Fibroblast of villous mesenchyme (primary cell): ENCODE data around the gene BCAS4. TPM values are rescaled to one million over a fixed set of nuclear protein-coding genes. Genes with fewer than 3 reads are reported as not detected.

Source experiments
- DNase-seq: peaks from one replicate; pipeline ENCODE4 v3.0.0-alpha.2; 2010; ENCODE audit warnings: low read depth
- H3K4me3 ChIP-seq: 2 replicates; pipeline ENCODE4 v1.5.1; 2011; ENCODE audit warnings: low read depth, mild to moderate bottlenecking, low read length
- total RNA-seq: library from RNA; depleted of rRNA; stranded (reverse); fragments of >200 nt; gene quantifications from 2 replicates; pipeline ENCODE4 v1.2.3, GENCODE V29; 2012
- TF ChIP-seq, protein P1 (sequence below): IDR thresholded peaks from 2 replicates; pipeline ENCODE4 v1.5.1; 2012; ENCODE audit warnings: low read depth, mild to moderate bottlenecking, low read length; ENCODE audit not compliant: insufficient read depth

BCAS4 gene
- total RNA-seq, 1 donor, result 7.3 TPM

DNA sequence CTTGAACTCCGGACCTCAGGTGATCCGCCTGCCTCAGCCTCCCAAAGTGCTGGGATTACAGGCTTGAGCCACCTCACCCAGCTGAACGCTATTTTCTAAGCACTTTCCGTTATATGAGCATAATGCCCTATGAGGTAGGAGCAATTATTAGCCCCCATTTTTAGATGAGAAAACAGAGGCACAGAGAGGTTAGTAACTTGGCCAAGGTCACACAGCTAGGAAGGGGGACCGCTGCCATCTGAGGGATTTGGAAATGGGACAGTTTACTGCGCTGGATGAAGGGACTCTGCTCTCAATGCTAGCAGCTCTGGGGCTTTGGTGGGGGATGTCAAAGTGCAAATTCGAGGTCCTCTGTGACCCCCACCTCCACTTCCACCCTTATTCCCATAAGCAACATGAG is 62.5 kb downstream of the BCAS4 start:
- no peak overlapping the region for H3K4me3 ChIP-seq
- DNase-seq, result no peak
- TF ChIP-seq, protein P1, sequence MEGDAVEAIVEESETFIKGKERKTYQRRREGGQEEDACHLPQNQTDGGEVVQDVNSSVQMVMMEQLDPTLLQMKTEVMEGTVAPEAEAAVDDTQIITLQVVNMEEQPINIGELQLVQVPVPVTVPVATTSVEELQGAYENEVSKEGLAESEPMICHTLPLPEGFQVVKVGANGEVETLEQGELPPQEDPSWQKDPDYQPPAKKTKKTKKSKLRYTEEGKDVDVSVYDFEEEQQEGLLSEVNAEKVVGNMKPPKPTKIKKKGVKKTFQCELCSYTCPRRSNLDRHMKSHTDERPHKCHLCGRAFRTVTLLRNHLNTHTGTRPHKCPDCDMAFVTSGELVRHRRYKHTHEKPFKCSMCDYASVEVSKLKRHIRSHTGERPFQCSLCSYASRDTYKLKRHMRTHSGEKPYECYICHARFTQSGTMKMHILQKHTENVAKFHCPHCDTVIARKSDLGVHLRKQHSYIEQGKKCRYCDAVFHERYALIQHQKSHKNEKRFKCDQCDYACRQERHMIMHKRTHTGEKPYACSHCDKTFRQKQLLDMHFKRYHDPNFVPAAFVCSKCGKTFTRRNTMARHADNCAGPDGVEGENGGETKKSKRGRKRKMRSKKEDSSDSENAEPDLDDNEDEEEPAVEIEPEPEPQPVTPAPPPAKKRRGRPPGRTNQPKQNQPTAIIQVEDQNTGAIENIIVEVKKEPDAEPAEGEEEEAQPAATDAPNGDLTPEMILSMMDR, result no peak

DNA sequence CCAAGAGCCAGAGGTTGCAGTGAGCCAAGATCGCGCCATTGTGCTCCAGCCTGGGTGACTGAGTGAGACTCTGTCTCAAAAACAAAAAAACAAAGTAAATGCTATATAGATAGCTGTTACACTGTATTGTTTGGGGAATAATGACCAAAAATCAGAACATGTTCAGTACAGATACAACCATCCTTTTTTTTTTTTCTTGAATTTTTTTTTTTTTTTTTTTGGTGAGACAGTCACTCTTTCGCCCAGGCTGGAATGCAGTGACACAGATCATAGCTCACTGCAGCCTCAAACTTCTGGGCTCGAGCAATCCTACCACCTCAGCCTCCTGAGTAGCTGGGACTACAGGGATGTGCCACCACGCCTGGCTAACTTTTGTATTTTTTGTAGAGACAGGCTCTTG is 63.7 kb downstream of the BCAS4 start:
- no peak for DNase-seq
- no peak overlapping the region for H3K4me3 ChIP-seq
- TF ChIP-seq, protein P1, result no peak

DNA sequence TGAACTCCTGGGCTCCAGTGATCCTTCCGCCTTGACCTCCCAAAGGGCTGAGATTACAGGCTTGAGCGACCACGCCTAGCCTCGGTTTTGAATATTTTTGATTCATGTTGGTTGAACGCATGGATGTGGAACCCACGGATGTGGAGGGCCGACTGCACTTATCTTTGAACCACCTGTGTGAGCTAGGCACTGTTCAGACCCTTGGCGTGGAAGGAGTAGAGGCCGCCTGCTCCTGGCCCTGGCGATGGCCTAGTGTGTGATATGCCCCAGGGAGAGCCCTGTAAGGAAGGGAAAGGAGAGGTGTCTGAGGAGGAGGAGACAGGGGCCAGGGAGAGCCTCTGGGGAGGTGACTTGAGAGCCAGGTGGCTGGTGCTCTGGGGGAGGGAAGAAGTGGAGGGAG is 64.3 kb downstream of the BCAS4 start:
- no peak overlapping the region for H3K4me3 ChIP-seq
- TF ChIP-seq, protein P1, result no peak
- no peak for DNase-seq

DNA sequence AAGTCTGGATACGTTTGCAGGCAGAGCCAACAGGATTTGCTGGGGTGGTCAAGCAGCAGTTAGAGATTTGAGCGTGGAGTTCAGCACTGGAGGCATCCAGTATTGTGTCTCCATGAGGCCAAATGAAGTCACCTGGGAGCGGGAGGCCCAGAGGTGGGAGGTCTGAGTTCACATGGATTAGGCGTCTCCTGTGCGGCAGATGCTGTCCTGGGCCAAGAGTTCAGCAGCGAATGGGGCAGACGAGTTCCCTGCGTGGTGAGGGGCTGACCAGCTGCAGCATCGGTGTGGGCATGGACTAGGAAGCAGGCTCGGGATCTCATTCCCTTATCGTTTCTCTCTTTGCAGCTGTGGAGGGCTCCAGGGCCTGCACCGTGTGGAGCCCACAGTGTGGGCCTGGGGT is 66.2 kb downstream of the BCAS4 start:
- TF ChIP-seq, protein P1, result no peak
- DNase-seq, result no peak
- no peak overlapping the region for H3K4me3 ChIP-seq

DNA sequence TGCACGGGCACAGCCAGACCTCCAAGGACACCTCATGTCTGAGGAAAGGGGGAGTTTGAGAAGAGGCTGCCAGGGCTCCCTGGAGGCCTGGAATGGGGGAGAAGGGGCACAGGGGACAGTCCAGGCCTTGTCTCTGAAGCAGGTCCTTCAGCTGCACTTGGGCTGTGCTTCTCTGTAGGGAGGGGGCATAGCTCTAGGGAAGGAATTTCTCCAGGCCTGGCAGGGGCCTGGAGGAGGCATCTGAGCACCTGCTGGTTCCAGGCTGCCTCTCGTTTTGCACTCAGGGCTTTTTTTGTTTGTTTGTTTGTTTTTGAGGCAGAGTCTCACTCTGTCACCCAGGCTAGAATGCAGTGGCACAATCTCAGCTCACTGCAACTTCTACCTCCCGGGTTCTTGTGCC is 67.7 kb downstream of the BCAS4 start:
- DNase-seq, result no peak
- H3K4me3 ChIP-seq, result no peak overlapping the region
- TF ChIP-seq, protein P1, result no peak

DNA sequence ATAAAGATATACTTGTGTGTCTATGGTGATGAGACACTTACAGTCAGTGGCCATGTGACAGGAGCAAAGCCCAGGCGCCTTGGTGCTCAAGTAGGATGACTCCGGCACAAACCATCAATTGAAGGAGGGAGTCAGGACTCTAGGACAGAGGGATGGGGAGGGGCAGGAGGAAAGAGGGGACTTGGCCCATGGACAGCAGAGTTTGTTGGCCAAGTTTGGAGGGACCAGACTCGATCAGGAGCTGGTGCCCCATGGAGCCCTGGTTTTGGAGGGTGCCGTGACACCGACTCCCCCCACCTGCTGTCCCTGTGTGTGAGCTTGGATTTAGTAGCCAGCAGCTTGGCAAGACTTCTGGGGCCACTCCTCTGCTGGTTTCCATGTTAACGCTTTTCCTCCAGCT is 70.3 kb downstream of the BCAS4 start:
- no peak overlapping the region for H3K4me3 ChIP-seq
- TF ChIP-seq, protein P1, result no peak
- no peak for DNase-seq

DNA sequence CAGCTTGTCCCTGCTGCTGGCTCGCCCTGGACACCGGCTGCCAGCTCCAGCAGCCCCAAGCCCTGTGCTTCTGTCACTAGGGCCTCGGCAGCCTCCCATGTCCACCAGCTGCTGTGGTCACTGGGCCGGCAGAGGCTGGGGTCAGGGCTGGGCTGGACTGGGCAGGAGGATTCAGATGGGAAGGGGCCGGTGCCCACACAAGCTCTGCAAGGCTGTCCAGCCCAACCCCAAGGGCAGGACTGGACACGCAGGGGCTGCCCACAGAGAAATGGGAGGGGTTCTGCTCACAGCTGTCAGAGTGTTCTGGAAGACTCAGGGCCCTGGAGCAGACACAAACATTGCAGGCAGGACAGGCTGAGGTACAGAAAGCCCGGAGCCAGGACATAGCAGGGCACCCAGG is 70.7 kb downstream of the BCAS4 start:
- H3K4me3 ChIP-seq, result no peak overlapping the region
- no peak for DNase-seq
- TF ChIP-seq, protein P1, result no peak
